ENCODE results near the gene LPAR1.

Gene LPAR1

GRCh38 chr9:111016016-111016415, 22.3 kb downstream of the LPAR1 start:
- no peak for DNase-seq (ENCODE audit: low read depth in 1 of 2, low spot score in 1 of 2)
- Histone ChIP-seq H3K27ac (replicated peaks) (no peak overlapping the region), H3K27me3 (ENCODE audit: insufficient read depth, poor library complexity, severe bottlenecking) (no peaks in the 10 kb centered on the region), H3K4me3 (replicated peaks; ENCODE audit: insufficient read depth, low read length) (no peak overlapping the region)
- TF ChIP-seq SPI1 (IDR thresholded peaks at IDR 0.05; ENCODE audit: borderline replicate concordance, low read depth) (no peak), CTCF (IDR thresholded peaks at IDR 0.05; ENCODE audit: insufficient read depth, low read length) (no peak), POLR2AphosphoS5 (IDR thresholded peaks at IDR 0.05; ENCODE audit: low read depth) (no peak), REST (IDR thresholded peaks at IDR 0.05; ENCODE audit: insufficient replicate concordance, low read depth) (no peak), GABPA (IDR thresholded peaks at IDR 0.05; ENCODE audit: low read depth) (no peak)

- Histone ChIP-seq H3K27me3 (ENCODE audit: insufficient read depth, poor library complexity, severe bottlenecking) (no peaks in the 10 kb centered on the region), H3K4me3 (replicated peaks; ENCODE audit: insufficient read depth, low read length) (no peak overlapping the region), H3K27ac (replicated peaks) (no peak overlapping the region)
- no peak for DNase-seq (ENCODE audit: low read depth in 1 of 2, low spot score in 1 of 2)
- TF ChIP-seq POLR2AphosphoS5 (IDR thresholded peaks at IDR 0.05; ENCODE audit: low read depth) = no peak
- TF ChIP-seq REST (IDR thresholded peaks at IDR 0.05; ENCODE audit: insufficient replicate concordance, low read depth) = no peak
- no peak for TF ChIP-seq CTCF (IDR thresholded peaks at IDR 0.05; ENCODE audit: insufficient read depth, low read length)
- TF ChIP-seq SPI1 (IDR thresholded peaks at IDR 0.05; ENCODE audit: borderline replicate concordance, low read depth) = no peak
- TF ChIP-seq GABPA (IDR thresholded peaks at IDR 0.05; ENCODE audit: low read depth) = no peak
Observed at GRCh38 chr9:111013707-111014106, 24.6 kb downstream of the LPAR1 start.

GRCh38 chr9:111013250-111013649, 25.0 kb downstream of the LPAR1 start:
- no peak for DNase-seq (ENCODE audit: low read depth in 1 of 2, low spot score in 1 of 2)

More at GRCh38 chr9:111013250-111013649, 25.0 kb downstream of the LPAR1 start:
- Histone ChIP-seq H3K4me3 (replicated peaks; ENCODE audit: insufficient read depth, low read length) (no peak overlapping the region), H3K27ac (replicated peaks) (no peak overlapping the region), H3K27me3 (ENCODE audit: insufficient read depth, poor library complexity, severe bottlenecking) (no peaks in the 10 kb centered on the region)
- TF ChIP-seq GABPA (IDR thresholded peaks at IDR 0.05; ENCODE audit: low read depth) (no peak), SPI1 (IDR thresholded peaks at IDR 0.05; ENCODE audit: borderline replicate concordance, low read depth) (no peak), POLR2AphosphoS5 (IDR thresholded peaks at IDR 0.05; ENCODE audit: low read depth) (no peak), CTCF (IDR thresholded peaks at IDR 0.05; ENCODE audit: insufficient read depth, low read length) (no peak), REST (IDR thresholded peaks at IDR 0.05; ENCODE audit: insufficient replicate concordance, low read depth) (no peak)
